Stomach (tissue), 4 donors: ENCODE measurements around the gene HMGCL.

Source experiments
- CTCF ChIP-seq, 7 experiments: fragments of 450-650 bp in 4 of 7; fragments of 200-600 bp in 3 of 7; sonication (generic) in 3 of 7; IDR thresholded peaks; one replicate each; pipeline ENCODE4 v1.5.1; 2016 to 2019; ENCODE audit warnings: antibody characterized with exemption in 7 of 7, control low read depth in 2 of 7, mild to moderate bottlenecking in 1 of 7
- EP300 ChIP-seq: sonication (generic); formaldehyde crosslinking; IDR thresholded peaks from one replicate; pipeline ENCODE4 v1.6.1; 2017; ENCODE audit warnings: antibody characterized with exemption
- POLR2A ChIP-seq, 4 donors: fragments of 450-650 bp; IDR thresholded peaks; one replicate each; pipeline ENCODE4 v1.6.1; 2016; ENCODE audit warnings: antibody characterized with exemption in 4 of 4, control low read depth in 2 of 4, mild to moderate bottlenecking in 1 of 4, moderate library complexity in 1 of 4

GRCh38 chr1:23774174-23774880 lies 50.9 kb downstream of the HMGCL start:
- no peak for TF ChIP-seq CTCF (IDR thresholded peaks at IDR 0.05)
- TF ChIP-seq POLR2A (IDR thresholded peaks at IDR 0.05), result no peak
- no peak for TF ChIP-seq EP300
